GM21737 (cell line): ENCODE results near the gene XYLB.

Source experiments
- ATAC-seq: cut with Tn5 transposase; IDR thresholded peaks from one replicate; pipeline ENCODE4 v1.9.1; 2021; ENCODE audit warnings: mild to moderate bottlenecking, moderate library complexity; ENCODE audit not compliant: unreplicated experiment

Gene XYLB

DNA sequence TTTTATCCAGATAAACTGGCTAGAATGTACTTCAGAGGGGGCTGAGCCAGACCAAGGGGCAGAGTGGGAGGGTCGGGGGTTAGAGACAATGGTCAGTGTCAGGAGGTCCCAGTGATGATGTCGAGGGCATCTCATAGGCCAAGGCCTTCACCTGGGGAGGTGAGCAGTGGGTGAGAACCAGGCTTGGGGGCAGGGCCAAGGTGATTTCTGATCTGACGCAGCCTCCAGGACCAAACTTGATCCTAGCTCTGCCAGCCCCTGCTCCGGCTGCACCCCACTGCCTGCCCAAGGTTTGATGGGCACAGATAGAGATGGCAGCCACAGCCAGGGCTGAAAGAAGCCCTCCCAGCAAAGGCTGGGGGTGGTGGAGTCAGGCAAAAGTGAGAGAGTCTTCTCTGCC, 14.9 kb downstream of the XYLB start:
- no peak for ATAC-seq

GRCh38 chr3:38362825-38363224, 16.2 kb downstream of the XYLB start:
- ATAC-seq: no peak

DNA sequence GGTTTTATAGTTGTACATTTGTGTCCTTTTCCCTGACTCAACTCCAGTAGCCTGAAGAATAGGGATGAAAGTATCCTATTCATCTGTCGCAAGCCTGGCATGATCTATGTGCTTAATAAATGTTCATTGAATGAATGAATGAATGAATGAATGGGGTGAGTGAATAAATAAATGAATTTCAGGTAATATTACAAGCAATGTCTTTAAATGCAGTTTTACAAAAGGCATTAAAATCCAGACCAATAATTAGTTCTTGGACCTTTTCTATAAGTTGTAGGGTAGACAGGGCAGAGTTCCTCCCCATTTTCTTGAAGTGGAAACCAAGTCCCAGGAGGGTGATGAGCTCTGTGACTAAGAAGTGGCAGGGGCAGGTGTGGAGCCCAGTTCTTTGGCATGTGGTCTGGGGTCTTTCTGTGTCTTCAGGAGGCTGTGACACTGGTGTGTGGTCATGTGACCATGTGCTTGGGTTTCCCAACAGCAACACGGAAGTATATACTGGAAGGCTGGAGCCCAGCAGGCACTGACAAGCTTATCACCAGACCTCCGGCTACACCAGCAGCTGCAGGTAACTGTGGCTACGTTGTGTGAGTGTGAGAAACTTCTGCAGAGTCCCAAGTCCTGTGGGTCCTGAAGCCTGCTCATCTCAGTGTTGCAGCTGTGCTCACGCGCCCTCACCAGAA, 18.3 kb downstream of the XYLB start:
- no peak for ATAC-seq

- no peak for ATAC-seq
Measured at GRCh38 chr3:38365469-38366062, 19.0 kb downstream of the XYLB start.

GRCh38 chr3:38366082-38366481, 19.5 kb downstream of the XYLB start:
- ATAC-seq: no peak

GRCh38 chr3:38367779-38368178, 21.2 kb downstream of the XYLB start:
- ATAC-seq: no peak

- ATAC-seq: no peak
Measured at GRCh38 chr3:38368238-38368637, 21.7 kb downstream of the XYLB start.

GRCh38 chr3:38369186-38369585, 22.6 kb downstream of the XYLB start:
- ATAC-seq: no peak

DNA sequence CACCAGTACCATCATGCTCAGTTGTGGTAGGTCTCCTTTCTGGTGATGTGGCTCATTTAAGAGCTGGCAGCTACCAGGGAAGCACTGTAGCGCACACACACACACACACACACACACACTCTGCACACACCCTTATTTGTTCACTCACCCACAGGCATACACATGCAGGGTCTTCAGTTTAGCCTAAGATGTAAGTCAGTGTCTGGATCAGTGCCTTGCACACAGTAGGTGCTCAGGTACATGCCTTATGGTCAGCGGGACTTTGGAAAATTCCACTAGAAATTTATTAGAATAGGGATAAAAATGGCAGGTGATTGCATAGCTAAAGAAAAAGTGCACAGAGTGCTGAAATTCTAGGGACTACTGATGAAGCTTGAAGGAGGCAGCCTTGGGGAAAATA, 23.6 kb downstream of the XYLB start:
- no peak for ATAC-seq

DNA sequence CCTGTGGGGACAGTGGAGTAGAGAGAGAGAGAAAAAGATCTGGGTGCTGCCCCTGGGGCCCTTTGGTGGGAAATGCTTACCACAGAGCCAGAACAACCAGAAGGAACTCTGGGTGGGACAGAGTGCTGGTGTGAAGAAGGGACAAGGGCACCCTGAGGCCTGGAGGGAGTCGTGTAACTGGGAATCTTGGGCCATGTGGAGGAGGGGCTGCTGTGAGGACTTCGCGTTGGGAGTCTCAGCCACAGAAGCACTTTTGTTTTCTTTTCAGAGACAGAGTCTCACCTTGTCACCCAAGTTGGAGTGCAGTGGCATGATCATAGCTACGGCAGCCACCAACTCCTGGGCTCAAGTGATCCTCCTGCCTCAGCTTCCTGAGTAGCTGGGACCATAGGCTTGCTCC, 24.3 kb downstream of the XYLB start:
- no peak for ATAC-seq

- ATAC-seq: no peak
Measured at GRCh38 chr3:38371541-38372213, 25.1 kb downstream of the XYLB start.

- no peak for ATAC-seq
Measured at GRCh38 chr3:38372214-38372601, 25.6 kb downstream of the XYLB start.

- no peak for ATAC-seq
Measured at GRCh38 chr3:38374221-38374620, 27.6 kb downstream of the XYLB start.

GRCh38 chr3:38375072-38375471, 28.5 kb downstream of the XYLB start:
- ATAC-seq: no peak

GRCh38 chr3:38375488-38376097, 29.0 kb downstream of the XYLB start:
- ATAC-seq: no peak

DNA sequence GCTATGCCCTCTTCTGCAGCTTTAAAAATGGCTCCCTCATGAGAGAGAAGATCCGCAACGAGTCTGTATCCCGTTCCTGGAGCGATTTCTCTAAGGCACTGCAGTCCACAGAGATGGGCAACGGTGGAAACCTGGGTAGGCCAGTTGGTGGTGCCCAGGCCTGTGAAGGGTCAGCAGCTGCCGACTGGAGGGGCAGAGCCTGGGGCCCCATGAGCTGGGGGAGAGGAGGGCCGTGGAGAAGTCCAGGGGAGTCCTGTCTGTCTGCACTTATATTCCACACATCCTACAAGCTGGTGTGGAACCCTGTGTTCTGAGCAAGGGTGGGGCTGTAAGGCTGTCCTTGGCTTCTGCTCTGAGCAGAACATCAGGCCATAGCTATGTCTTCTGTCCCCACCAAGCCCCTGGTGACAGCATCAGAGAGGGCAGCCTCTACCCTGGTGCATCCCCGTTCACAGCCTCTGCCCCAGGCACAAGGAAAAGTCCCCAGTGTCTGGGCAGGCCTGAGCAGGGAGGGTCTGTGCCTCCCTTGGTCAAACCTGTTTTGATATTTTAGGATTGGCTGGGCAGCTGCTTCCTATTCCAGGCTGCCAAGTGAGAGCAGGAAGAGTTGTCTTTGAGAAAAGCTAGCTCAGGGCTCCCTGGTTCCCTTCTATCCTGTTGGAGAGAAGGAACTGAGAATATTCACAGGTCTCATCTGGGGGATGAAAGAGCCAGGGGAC, 29.7 kb downstream of the XYLB start:
- no peak for ATAC-seq

DNA sequence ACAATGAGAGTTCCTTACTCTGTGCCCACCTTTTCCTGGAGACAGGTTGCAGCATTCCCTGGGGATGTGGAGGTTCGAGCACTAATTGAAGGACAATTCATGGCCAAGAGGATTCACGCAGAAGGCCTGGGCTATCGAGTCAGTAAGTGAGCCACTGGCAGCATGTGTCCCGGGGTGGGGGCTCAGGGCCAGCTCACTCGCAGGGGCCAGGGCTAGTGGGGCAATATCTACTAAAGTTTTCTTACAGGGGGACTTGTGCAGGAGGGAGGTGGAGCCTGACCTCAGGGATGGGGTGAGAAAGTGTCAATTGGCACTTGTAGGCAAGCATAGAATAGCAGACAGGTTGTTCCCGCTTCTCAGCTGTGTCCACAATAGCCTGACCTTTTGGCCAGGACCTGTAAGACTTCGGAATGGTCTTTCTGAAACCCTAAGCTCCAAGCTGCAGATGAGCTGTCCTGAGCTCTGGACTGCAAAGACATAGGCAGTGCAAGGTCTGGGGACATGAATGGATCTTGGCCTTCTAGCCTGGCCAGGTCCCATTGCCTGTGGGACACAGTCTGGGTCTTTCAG, 32.7 kb downstream of the XYLB start:
- ATAC-seq: no peak

DNA sequence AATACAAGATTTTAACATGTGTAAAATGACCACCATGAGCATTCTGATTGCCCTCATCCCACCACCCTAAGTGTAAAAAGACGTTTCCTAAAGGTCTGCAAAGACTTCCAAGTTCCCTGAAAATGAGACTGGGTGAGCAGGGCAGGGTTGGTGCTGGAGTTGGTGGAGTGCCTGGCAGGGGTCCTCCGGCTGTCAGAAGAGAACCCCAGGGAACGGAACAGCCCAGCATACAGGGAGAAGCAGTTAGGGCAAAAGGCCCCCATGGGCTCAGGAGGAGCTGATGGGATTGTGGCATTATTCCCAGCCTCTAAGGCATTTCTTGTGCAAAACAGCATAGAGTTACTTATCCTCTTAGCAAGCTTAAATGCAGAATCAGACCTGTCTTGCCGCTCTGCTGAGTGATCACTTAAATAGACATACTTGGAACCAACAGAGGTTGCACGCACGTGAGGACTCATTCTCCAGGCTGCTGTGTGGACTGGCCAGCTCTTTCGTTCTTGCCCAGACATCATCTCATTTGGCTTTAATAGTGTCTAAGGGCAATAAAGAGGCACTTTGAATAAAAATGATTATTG, 36.0 kb downstream of the XYLB start:
- ATAC-seq: no peak

DNA sequence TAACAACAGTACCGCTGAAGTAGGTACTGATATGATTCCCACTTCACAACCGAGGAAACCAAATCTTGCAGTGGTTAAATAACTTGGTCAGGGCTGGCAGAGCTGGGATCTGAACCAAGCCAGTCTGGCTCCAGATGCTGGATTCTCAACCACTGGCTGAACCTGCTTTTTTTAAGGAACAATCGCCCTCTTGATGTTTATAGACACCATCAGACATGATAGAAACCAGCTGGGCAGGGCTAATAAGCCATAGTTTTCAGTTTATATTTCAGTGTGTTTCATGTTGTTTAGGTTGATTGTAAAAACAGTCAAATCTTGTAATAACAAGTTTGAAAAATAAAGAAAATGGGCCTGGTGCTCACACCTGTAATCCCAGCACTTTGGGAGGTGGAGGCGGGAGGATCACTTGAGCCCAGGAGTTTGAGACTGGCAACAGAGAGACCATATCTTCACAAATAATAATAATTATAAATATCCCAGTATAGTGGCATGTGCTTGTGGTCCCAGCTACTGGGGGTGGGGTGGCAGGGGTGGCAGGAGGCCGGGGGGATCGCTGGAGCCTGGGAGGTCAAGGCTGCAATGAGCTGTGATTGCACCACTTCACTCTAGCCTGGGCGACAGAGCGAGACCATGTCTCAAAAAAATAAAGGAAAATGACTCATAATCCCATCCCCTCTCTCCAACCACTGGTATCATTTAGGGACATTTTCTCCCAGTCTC, 36.7 kb downstream of the XYLB start:
- ATAC-seq: no peak
